ENCODE data around the gene SEMA3F.
A peak's percentile ranks its signal among the peaks of the same experiment; 100 is the strongest.
"Not testable (repeated sequence)": the region's sequence is repeated elsewhere in the genome, so short reads cannot be mapped to it uniquely, and the experiment has no call there.

SEMA3F gene

DNA sequence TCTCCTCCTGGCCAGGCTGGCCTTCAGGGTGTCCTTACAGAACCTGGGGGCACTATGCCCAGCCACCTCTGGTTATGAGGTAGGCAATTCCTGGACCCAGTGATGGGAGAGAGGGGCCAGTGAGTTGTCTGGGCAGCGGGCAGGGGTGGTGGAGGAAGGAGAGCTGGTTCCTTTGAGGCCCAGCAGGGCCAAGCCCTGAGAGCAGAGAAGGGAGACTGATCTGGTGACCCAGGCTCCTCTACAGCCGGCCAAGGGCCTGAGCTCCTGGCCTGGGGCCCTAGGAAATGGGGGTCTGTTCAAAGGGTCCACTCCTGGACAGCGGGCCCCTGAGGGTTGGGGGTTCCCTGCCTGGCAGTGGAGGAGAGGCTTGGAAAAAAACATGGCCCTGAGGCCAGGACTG is 57.8 kb downstream of the SEMA3F start:
- no peak for DNase-seq

DNA sequence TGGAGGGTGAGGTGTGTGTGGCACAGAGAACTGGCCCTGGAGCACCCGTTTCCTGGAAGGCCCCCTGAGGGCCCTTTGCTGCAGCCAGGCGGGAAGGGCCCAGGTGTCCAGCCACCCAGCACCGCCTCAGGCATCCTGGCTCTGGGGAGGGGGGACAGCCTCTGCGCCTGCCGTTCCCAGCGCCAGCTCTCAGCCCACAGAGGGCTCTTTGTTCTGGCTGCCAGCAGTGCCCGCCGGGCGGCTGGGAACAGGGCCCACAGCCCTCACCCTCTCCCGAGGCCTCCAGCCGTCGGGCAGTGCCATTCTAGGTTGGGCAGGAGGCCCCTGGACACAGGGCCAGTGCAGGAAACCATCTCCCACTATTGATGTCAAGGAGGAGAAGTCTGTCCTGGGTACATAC is 58.2 kb downstream of the SEMA3F start:
- no peak for DNase-seq

DNA sequence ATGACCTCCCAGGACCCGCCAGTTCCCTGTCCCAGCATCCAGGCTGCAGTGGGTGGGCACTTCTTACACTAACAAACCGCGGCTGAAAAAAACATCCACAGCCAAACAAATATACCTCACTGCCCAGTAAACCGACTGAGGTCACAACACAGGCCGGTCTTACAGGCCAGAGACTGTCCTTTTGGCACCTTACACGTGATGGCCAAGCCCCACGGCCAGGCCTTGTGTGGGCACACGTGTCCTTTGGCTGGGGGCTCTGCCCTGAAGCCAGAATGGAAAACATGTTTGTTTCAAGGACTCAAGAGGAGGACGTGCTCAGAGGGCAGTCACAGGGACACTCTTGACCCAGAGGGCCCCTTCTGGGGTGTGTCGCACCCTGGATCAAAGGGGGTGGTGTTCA is 59.7 kb downstream of the SEMA3F start:
- DNase-seq, result no peak

- DNase-seq, result no peak
These were observed 60.4 kb downstream of the SEMA3F start for GRCh38 chr3:50215529-50215928.

GRCh38 chr3:50217681-50218080 is 62.6 kb downstream of the SEMA3F start:
- no peak for DNase-seq

DNA sequence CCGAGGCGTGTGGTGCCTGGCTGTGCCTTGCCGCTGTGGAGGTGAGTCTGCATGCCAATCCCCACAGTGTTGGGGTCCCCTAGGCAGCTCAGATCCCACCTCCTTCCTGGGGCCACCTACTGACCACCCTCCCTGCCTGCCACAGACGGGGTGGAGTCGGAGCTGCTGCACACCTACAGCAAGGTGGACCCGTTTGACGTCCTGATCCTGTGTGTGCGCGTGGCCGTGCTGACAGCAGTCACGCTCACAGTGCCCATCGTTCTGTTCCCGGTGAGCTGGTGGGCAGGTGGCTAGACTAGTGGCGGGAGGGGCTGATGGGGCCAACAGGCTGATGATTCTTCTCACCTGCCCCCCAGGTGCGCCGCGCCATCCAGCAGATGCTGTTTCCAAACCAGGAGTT is 63.3 kb downstream of the SEMA3F start:
- no peak for DNase-seq

GRCh38 chr3:50219285-50219684 is 64.2 kb downstream of the SEMA3F start:
- no peak for DNase-seq

GRCh38 chr3:50220109-50220508 is 65.0 kb downstream of the SEMA3F start:
- DNase-seq, result no peak

DNA sequence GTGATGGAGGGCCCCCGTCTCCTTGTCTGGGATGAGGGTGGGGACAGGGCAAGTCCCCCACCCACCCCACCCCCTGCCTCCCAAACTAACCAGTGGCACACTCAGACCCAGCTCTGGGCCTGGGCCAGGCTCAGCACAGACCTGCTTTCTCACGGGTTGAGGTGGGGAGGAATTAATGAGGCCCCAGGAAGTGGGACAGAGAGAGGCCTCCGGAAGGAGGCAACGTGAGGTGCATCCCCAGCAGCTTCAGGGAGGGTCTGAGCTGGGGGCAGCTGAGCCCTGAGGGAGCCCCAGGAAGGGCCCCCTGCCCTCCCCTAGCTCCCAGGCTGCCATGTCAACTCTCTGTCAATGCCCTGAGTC is 65.9 kb downstream of the SEMA3F start:
- DNase-seq, result no peak

DNA sequence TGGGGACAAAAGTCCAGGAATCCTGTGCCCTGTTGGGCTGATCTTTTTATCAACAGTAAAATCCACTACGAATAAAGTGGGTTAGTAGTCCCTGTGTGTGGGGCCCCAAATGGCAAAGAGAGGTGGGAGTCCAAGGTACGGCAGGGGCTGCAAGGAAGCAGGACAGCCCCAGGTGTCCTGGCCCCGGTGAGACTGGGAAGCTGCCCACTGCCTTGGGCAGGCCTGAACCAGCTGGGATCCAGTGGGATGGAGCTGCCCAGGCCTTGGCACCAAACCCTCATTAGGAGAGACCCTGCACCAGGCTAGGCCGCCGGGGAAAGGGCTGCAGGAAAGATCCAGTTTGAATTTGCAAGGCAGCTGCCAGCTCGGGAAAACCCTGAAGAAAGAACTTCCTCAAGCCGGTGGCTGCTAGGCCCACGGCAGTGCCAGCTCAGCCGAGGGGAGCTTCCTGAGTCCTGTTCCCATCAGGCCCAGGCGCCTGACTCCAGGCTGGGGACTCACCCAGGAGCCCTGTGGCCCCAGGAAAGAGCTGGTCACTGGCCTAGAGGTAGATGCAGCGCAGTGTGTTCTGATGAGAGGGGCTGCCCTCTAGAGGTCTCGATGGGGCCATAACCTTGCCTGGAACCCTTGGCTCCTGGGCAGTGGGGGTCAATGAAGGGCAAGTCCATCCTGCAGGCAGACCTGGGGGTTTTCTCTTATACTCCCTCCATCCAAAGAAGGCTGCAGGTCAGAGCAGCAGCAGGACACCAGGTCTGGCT is 66.5 kb downstream of the SEMA3F start:
- no peak for DNase-seq

GRCh38 chr3:50222169-50222528 is 67.0 kb downstream of the SEMA3F start:
- DNase-seq, result no peak

DNA sequence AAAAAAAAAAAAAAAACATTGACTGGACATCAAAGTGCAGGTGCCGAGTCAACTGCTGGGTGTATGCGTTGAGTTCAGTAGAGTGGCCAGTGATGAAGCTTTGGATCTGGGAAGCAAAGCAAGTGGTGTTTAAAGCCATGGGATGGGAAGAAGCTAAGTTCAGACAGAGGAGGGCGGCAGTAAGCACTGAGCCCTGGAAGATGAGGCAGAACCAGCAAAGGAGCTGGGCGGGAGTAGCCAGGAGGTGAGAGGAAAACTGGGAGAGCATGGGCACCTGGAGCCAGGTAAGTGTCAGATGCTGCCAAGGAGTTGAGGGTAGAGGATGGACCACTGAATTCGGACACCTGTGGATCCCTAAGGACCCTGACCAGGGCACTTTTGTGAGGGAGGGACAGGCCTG is 69.5 kb downstream of the SEMA3F start:
- DNase-seq, result no peak

- DNase-seq, result peak; percentile 58
These were observed 71.8 kb downstream of the SEMA3F start for GRCh38 chr3:50226888-50227389.

GRCh38 chr3:50227390-50228183 is 72.5 kb downstream of the SEMA3F start:
- DNase-seq, result peak; percentile 94

DNA sequence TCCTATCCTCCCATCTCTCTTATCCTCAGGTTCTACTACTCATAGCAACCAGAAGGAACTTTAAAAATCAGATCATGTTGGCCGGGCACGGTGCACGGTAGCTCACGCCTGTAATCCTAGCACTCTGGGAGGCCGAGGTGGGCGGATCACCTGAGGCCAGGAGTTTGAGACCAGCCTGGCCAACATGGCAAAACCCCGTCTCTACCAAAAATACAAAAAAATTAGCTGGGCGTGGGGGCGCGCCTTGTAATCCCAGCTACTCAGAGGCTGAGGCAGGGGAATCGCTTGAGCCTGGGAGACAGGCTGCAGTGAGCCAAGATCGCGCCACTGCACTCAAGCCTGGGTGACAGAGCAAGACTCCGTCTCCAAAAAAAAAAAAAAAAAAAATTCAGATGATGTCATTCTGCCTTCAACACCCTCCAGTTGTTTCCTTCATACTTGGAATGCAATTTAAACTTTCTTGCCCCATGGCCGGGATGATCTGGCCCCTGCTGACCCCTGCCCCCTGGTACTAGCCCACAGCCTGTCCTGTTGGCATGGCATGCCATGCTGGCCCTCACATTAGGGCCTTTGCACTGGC is 73.2 kb downstream of the SEMA3F start:
- DNase-seq, result not testable (repeated sequence)

DNA sequence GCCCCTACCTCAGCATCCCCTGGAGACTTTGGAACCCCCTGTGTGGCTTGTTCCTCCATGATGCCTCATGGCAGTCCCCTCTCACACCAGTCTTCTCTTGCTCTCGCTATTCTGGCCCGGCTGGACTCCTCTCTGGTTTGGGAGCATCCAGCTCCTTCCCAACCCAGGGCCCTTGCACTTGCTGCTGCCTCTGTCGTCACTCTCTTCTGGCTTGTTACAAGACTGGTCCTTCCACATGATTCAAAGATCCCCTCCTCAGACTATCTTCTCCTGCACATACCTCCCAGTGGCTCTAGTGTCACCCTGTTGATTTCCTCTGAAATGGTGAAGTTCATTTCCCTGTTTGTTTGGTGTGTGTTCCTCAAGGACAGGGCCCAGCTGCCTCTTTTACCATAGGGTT is 74.4 kb downstream of the SEMA3F start:
- no peak for DNase-seq

DNA sequence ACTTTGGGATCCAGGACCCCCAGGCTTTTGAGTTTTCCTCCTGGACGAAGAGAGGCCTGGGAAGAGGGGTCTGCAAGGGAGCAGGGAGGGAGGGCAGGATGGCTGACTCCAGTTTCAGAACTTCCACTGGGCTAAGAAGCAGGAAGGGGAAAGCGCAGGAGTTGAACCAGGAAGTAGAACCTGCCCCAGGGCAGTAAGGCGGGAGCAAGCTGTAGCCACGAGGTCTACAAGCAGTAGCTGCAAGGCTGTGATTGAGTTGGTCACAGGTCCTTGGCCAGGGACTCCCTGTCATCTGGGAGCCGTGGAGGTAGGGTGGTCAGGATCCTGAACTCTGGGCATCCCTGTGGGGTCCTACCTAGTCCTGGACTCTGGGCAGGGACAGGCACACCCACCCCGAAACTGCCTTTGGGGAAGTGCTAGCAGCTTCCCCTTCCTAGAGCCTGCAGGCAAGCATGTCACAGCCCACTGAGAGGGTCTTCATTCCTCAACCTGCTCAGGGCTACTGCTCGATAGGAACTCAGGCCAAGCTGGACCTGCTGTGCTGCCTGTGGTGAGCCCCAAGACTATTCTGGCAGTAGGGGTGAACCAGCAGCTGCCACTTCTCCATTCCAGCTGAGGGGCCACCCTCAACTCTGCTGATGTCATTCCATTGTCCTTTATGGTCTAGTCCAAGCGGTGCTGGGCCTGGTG is 75.1 kb downstream of the SEMA3F start:
- DNase-seq, result no peak

GRCh38 chr3:50230794-50231125 is 75.6 kb downstream of the SEMA3F start:
- no peak for DNase-seq

GRCh38 chr3:50231581-50231980 is 76.5 kb downstream of the SEMA3F start:
- DNase-seq, result no peak

- no peak for DNase-seq
These were observed 77.2 kb downstream of the SEMA3F start for GRCh38 chr3:50232303-50232702.

DNA sequence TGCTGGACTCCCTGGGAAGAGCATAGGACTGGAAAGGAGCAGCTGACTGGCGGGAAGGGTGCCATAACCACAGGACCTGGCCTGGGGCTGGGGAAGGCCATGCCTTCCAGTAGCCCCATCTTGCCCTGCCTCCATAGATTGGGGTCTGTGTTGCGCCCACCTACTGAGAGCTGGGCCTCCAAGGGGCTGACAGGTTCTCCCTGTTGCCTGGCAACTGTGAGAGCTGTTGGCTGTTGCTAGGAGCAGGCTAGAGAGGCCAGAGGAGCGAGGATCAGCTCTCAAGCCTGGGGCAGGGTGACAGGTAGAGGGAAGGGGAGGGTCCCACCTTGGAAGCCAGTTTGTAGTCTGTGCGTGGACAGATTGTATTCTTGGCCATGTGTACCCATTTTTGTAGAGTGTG is 78.1 kb downstream of the SEMA3F start:
- no peak for DNase-seq

DNA sequence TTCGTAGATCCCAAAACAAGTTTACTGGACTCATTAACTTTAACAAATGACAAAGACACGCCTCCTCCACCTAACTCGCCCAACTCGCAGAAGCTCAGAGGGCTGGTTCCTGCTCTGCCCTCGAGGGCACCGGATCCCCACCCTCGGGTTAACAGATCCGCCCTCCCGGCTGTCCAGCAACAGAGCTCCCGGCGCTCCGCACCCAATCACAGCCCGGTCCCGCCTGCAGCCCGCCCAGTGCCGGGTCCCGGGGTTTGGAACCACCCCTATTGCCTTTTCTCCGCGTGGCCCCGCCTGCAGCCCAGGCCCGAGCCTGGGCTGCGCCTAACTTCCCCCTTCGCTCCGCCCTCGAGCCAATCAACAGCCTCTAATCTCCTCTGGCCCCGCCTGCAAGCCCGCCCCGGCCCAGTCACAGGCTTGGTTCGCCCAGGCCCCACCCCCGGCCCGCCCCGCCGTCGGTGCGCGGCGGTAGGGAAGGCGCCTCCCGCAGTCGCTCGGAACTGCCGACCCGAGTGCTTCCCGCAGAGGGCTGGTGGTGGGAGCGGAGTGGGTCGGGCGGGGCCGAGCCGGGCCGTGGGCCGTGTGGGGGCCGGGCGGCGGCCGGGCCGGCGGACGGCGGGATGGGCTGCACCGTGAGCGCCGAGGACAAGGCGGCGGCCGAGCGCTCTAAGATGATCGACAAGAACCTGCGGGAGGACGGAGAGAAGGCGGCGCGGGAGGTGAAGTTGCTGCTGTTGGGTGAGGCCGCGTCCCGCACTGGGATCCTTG is 80.8 kb downstream of the SEMA3F start, which contains the start of gene GNAI2:
Gene GNAI2, plus strand, starts transcription at position 489 of the 768 bp plus-strand sequence. Its CDS starts 132 bp downstream, at position 621.
- DNase-seq, result peak; percentile 99
